GM19238 (cell line): ENCODE results near the gene SHOC2.

ENCODE experiments used
- DNase-seq: peaks from one replicate; pipeline ENCODE4 v3.0.0; 2011; ENCODE audit warnings: low spot score; ENCODE audit not compliant: insufficient read length

The SHOC2 gene

GRCh38 chr10:110919349-110919931, at the start of gene SHOC2:
Gene SHOC2, plus strand, starts transcription at chr10:110919604. Its CDS starts 44,755 bp downstream, at chr10:110964359.
- peak; percentile 70 for DNase-seq

DNA sequence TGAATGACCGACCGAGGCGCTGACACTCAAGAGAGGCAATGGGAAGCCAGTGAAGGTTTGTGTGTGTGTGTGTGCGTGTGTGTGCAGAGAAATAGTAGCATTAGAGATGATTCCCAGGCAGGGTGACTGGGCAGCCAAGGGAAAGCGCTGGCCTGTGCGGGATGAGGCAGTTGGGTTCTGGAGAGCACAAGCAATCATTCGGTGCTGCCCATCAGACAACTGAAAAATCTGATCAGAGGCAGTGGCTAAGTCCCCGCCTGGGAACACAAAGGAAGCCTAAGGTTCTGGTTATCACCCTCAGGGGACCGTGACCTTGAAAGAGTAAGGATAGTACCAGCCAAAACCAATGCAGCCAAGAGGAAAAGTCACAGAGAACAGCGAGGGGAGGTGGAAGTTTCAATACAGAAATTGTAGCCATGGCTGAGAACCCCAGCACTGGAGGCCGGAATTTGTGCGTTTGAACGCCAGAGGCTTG, 48.5 kb upstream of the SHOC2 start:
- DNase-seq, result no peak

- DNase-seq, result peak; percentile 49
These were observed 47.9 kb upstream of the SHOC2 start, which contains the start of gene PDCD4 for GRCh38 chr10:110871298-110872084. Gene PDCD4, plus strand, starts transcription at chr10:110871928. Its CDS starts 4,100 bp downstream, at chr10:110876028.

DNA sequence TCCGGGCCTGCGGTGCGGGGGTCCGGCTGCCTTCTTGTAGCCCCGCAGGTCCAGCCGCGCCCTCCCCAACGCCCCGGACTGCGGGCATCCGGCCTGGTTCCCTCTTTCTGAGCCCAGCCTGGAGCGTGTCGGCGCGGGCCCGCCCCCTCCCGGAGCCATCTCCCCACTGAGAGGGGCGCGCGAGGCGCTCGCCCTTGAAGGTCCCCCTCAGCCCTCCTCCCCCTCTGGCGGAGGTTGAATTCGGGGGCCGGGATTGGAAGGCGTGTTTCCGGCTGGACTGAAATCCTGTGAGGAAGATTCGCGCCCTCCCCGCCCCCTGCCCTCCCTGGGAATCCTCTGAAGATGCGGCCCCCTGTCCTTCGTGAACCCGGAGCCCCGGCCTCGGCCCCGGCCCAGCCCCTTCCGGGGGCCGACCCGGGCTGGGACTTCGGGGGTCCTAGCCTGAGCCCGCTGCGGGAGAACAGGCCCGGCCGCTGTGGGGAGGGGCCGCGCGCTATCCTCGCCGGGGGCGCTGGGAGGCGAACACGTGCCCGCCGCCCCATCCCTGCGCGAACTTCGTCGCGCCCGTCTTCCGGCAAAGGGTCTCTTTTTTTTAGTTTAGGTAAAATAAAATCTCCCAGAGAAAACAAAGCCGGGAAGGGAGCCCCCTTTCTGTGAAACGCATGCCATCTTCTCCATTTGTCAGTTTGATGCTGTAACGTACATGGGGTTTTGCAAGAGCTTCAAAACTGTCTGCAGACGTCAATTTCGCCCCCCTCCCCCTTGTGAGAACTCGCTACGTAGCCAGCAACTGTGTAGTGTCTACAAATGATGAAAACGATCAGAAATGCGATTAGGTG, 47.0 kb upstream of the SHOC2 start:
- DNase-seq, result no peak

- DNase-seq, result no peak
These were observed 46.1 kb upstream of the SHOC2 start for GRCh38 chr10:110872984-110873923.

DNA sequence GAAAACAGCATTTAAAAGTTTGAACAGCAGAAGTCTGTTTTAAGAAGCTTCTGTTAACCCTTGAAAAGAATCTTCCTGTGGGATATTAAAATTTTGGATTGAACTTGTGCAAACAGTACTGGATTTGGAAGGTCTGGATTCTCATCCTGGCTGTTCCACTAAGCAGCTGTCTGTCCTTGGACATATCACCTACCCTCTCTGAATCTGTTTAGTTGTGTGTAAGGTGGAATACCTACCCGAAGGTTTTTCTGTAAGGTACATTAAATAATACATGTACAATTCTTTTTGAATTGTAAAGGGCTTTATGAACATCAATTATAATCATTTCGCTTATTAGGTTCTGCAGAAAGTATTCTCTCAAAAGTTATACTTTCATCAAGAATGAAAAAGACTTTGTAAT, 45.5 kb upstream of the SHOC2 start:
- DNase-seq, result no peak

DNA sequence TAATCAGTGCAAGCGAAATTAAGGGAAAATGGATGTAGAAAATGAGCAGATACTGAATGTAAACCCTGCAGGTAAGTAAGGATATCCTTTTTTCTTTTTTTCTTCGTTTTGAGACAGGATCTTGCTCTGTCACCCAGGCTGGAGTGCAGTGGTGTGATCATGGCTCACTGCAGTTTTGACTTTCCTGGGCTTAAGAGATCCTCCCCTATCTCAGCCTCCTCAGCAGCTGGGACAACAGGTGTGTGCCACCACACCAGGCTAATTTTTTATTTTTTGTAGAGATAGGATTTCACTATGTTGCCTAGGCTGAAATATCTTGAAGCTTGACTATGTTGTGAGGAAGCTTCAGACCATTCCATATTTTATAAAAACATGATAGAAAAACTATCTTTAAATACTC, 43.4 kb upstream of the SHOC2 start:
- DNase-seq, result no peak

GRCh38 chr10:110876788-110877187, 42.6 kb upstream of the SHOC2 start:
- no peak for DNase-seq

- DNase-seq, result no peak
These were observed 39.4 kb upstream of the SHOC2 start for GRCh38 chr10:110880012-110880411.

DNA sequence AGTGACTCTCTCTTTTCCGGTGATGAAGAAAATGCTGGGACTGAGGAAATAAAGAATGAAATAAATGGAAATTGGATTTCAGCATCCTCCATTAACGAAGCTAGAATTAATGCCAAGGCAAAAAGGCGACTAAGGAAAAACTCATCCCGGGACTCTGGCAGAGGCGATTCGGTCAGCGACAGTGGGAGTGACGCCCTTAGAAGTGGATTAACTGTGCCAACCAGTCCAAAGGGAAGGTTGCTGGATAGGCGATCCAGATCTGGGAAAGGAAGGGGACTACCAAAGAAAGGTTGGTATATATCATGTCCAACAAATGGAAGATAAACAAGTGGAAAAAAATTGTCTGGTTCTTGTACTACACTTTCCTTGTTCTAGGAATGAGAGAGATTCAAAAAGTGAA, 38.2 kb upstream of the SHOC2 start:
- DNase-seq, result no peak

- DNase-seq, result no peak
These were observed 37.5 kb upstream of the SHOC2 start for GRCh38 chr10:110881905-110882304.

DNA sequence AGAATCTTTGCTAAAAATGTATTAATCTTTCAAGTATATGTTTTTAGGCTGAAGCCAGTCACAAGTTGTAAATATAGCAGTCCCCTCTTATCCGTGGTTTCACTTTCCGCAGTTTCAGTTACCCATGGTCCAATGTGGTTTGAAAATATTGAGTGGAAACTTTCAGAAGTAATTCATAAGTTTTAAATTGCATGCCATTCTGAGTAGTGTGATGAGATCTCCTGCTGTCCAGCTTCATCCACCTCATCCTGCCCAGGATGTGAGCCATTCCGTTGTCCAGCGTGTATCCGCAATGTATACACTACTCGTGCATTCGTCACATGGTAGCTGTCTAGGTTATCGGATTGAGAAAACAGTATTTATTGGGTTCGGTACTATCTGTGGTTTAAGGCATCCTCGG, 35.5 kb upstream of the SHOC2 start:
- DNase-seq, result no peak

DNA sequence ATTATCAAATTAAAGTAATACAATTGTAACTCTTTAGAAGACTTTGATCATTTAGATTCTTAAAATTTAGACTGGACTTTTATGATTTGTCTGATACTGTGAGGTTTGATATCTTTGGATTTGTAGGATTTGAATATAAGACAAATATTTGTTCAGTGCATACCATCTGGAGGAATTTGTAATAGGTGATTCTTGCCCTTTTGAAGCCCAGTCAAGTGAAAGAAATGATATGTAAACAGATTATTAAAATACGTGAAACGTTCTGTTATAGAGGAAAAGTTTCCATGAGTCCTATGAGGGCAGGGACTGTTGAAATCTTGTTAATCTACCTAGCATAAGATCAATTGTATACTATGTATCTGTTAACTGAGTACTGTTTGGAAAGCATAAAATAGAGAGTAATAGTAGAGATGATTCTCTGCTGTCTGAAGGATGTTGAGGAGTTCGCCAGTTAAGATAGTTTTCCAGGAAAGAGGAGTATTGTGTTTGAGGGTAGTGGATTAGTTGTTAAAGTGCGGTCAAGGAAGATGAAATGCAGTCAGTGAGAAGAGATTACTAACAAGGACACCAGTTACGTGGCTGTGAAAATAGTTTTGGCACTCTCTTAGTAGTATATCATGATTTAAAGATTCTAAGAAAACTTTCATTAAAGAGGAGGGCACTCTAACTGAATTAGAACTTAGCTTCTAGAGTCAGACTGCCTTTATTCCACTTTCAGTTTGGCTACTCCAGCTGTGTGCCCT, 33.3 kb upstream of the SHOC2 start:
- no peak for DNase-seq

- no peak for DNase-seq
These were observed 31.8 kb upstream of the SHOC2 start for GRCh38 chr10:110887560-110887959.

GRCh38 chr10:110892602-110893288, 26.7 kb upstream of the SHOC2 start:
- DNase-seq, result no peak

DNA sequence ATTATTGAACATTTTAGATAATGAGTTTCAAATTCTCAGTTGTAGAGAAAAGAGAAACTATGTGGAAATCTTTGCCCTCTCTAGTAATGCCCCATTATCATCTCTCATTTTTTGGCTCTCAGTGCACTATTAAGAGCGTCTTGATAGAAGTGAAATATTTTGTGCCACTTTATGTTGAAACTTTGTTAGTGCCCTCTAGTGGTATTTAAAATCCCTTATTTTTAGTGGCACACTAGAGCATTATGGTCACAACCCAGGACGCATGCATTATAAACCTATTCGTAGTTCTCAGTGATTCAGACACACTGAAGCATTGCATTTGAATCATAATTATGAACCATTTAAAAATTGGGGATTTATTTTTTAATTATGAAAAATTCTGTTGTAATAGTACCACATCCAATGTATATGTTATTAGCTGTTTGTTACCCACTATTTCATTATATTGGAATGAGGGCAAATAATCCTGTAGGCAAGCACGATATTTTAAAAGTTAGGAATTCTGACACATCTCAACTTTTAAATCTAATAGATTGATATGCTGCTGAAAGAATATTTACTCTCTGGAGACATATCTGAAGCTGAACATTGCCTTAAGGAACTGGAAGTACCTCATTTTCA, 25.7 kb upstream of the SHOC2 start:
- no peak for DNase-seq

DNA sequence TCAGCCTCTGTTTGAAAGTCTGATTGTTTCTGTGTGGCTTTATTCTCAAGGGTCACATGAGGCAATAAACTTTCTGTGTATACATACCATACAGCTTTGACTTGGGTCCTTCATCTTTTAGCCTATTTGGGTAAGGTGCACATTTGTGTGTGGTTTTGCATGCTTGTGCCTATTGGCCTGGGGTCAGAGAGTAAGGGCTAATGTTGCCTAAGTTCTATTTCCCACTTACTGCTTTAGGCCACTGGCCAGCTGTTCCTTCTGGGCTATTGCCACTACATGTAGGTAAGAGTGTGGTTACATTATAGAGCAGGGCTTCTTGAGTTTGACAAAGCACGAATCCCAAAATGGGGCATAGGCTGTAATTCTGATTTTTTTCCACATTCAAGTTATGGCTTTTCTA, 22.2 kb upstream of the SHOC2 start:
- no peak for DNase-seq

GRCh38 chr10:110898391-110898790, 21.0 kb upstream of the SHOC2 start:
- no peak for DNase-seq

DNA sequence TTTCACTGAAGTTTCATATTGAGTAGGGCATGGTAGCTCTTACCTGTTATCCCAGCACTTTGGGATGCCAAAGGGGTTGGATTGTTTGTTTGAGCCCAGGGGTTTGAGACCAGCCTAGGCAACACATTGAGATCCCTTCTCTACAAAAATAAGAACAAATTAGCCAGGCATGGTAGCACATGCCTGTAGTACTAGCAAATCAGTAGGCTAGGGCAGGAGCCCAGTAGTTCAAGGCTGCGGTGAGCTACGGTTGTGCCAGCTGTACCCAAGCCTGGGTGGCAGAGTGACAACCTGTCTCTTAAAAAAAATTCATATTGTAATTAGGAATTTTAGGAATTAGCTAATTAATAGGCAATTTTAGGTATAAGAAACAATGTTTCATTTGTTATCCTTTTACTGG, 18.4 kb upstream of the SHOC2 start:
- DNase-seq, result no peak
